ENCODE data around the gene PKDREJ.

Gene PKDREJ

DNA sequence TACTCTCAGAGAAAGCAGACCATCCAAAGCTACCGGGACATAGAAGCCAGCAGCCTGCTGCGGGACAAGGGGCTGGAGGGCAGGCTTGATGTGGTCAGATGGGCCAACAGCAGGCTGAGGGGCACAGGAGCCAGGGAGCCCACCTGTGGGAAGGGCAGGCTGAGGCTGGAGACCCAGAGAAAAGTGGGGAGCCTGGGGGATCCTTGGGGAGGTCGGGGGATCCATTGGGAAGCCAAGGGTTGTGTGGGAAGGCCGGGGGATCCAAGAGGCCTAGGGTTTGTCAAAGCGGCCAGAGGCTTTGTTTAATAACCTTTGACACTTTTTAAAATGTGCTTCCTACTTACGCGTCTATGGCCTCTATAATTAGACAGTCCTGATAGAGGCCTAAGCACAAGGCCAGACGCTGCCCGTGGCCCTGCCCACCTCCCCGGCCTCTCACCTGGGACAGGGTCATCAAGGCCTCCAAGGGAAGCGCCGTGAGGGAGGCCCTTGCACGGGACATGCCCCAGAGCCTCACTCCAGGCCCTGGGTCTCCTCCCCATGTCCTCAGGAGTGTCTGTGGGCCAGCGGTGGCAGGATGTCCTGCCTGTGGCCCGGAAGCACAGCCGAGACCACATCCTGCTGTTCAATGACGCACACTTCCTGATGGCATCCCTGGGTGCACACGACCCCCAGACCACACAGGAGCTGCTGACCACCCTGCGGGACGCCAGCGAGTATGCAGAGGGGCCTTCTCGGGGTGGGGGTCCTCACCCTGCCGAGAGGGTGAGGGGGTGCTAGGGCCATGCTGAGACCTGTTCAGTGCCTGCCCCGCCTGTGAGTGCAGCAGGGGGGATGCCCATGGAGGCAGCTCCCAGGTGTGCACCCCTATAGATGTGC lies 25.0 kb upstream of the PKDREJ start:
- Histone ChIP-seq H3K9ac (ENCODE audit: insufficient read length, low read depth) (no peak overlapping the region), H3K4me3 (ENCODE audit: insufficient read length, low read depth) (no peak overlapping the region), H3K4me1 (ENCODE audit: insufficient read depth, insufficient read length) (peaks cover 4% of the 10 kb centered on the region), H3K27me3 (ENCODE audit: insufficient read depth, insufficient read length) (no peaks in the 10 kb centered on the region), H3K36me3 (ENCODE audit: insufficient read depth, insufficient read length, low read length) (peaks cover 49% of the 10 kb centered on the region), H3K9me3 (ENCODE audit: insufficient read depth, low read length) (no peaks in the 10 kb centered on the region)
- no peak for TF ChIP-seq YY1 (IDR thresholded peaks at IDR 0.05; ENCODE audit: insufficient read depth, insufficient read length)
- TF ChIP-seq ZNF274 (IDR thresholded peaks at IDR 0.05; ENCODE audit: low read depth, low read length): no peak
- TF ChIP-seq SUZ12 (IDR thresholded peaks at IDR 0.05; ENCODE audit: extremely low read depth, insufficient read depth, insufficient read length): no peak
- DNase-seq (ENCODE audit: low read depth, low spot score): no peak

DNA sequence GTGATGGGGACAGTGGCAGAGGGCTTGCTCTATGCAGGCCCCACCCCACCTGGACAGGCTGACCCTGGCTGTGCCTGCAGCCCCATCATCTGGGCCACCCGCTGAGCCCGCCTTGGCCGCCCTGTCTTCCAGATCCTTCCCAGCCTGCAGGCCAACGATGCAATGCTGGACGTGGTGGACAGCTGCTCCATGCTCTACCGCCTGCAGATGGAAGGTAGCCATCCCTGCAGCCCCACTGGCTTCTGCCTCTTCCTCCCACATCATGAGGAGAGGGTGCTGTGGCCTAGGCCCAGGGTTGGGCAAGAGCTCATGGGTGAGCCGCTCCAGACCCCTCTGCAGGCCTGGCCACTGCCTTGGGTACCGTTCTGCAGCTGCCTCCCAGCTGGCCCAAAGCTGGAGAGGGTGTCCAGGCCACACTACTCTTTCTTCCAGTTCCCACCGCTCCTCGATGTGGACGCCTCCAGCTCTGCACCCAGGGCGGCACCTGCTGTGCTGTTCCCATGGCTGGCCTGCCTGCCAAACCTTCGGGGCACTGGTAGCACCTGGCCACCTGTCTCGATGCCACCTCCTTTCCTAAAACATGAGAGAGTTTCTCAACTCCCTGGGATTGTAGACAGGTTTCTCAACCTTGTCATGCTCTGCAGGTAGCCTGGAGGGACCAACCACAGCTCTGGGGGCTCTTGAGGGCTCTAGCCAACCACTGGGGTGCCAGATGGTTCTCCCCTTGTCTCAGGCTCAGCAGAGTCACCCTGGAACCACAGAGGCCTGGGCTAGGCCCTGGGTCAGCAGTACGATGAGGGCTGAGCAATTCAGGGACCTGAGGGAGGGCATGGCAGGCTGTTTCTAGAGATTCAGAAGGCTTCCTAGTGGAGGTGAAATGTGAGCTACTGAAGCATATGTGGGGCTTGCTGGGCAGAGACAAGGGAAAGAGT lies 24.1 kb upstream of the PKDREJ start:
- H3K9ac ChIP-seq (ENCODE audit: insufficient read length, low read depth): no peak overlapping the region
- H3K4me1 ChIP-seq (ENCODE audit: insufficient read depth, insufficient read length): peaks cover 2% of the 10 kb centered on the region
- no peaks in the 10 kb centered on the region for H3K9me3 ChIP-seq (ENCODE audit: insufficient read depth, low read length)
- H3K4me3 ChIP-seq (ENCODE audit: insufficient read length, low read depth): no peak overlapping the region
- DNase-seq (ENCODE audit: low read depth, low spot score): no peak
- H3K36me3 ChIP-seq (ENCODE audit: insufficient read depth, insufficient read length, low read length): peaks cover 46% of the 10 kb centered on the region
- no peak for TF ChIP-seq ZNF274 (IDR thresholded peaks at IDR 0.05; ENCODE audit: low read depth, low read length)
- no peak for TF ChIP-seq SUZ12 (IDR thresholded peaks at IDR 0.05; ENCODE audit: extremely low read depth, insufficient read depth, insufficient read length)
- no peak for TF ChIP-seq YY1 (IDR thresholded peaks at IDR 0.05; ENCODE audit: insufficient read depth, insufficient read length)
- no peaks in the 10 kb centered on the region for H3K27me3 ChIP-seq (ENCODE audit: insufficient read depth, insufficient read length)

DNA sequence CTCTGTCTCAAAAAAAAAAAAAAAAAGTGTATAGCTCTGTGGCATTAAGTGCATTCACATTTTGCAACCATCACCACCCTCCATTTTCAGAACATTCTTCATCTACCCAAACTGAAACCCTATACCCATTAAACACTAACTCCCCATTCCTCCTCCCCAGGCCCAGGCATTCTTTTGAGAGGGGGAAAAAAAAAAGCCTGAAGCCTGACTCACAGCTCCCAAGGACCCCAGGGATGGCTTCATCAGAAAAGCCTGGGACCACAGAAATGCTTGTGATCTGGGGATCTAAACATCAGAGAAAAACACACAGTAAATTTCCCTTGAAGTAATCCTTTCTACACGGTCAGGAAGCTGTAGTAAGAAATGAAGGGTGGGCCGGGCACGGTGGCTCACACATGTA lies 22.9 kb upstream of the PKDREJ start:
- DNase-seq (ENCODE audit: low read depth, low spot score): no peak
- Histone ChIP-seq H3K4me1 (ENCODE audit: insufficient read depth, insufficient read length) (peaks cover 2% of the 10 kb centered on the region), H3K9me3 (ENCODE audit: insufficient read depth, low read length) (no peaks in the 10 kb centered on the region), H3K27me3 (ENCODE audit: insufficient read depth, insufficient read length) (no peaks in the 10 kb centered on the region), H3K9ac (ENCODE audit: insufficient read length, low read depth) (no peak overlapping the region), H3K36me3 (ENCODE audit: insufficient read depth, insufficient read length, low read length) (peaks cover 53% of the 10 kb centered on the region), H3K4me3 (ENCODE audit: insufficient read length, low read depth) (no peak overlapping the region)
- no peak for TF ChIP-seq ZNF274 (IDR thresholded peaks at IDR 0.05; ENCODE audit: low read depth, low read length)
- TF ChIP-seq YY1 (IDR thresholded peaks at IDR 0.05; ENCODE audit: insufficient read depth, insufficient read length): no peak
- TF ChIP-seq SUZ12 (IDR thresholded peaks at IDR 0.05; ENCODE audit: extremely low read depth, insufficient read depth, insufficient read length): no peak

DNA sequence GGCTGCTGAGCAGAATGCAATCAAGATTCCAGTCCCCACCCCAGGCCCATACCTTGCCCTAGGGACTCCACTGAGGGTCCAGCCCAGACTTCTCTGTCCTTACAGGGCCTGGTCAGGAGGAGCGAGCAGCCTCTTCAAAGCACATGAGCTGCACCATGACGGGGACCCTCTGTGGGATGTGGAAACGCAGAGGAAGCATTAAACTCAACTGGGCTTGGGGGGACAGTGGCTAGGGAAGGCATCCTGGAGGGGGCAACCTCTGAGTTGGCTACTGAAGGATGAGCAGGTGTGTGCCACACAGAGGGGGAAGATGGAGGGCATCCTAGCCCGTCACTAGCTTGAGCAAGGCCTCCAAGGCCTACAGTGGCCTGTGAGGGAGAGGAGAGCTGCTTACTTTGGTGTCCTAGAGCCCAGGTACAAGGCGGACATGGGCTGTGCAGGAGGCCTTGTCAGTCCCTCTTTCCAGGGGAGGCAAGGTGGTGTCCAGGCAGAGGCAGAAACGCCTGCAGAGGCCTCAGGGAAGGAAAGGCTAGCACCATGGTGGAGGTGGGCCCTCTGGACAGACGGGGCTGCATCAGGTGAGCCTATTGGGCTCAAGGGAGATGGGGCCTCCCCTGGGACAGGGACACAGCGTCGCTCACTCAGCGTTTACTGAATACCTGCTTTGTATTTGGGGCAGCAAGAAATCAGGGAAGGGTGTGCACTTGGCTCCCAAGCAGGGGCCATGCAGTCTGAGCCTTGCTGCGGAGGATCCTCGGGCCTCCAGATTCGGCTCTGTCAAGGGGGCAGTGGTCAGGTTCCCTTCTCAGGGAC lies 18.9 kb upstream of the PKDREJ start:
- H3K36me3 ChIP-seq (ENCODE audit: insufficient read depth, insufficient read length, low read length): peaks cover 75% of the 10 kb centered on the region

DNA sequence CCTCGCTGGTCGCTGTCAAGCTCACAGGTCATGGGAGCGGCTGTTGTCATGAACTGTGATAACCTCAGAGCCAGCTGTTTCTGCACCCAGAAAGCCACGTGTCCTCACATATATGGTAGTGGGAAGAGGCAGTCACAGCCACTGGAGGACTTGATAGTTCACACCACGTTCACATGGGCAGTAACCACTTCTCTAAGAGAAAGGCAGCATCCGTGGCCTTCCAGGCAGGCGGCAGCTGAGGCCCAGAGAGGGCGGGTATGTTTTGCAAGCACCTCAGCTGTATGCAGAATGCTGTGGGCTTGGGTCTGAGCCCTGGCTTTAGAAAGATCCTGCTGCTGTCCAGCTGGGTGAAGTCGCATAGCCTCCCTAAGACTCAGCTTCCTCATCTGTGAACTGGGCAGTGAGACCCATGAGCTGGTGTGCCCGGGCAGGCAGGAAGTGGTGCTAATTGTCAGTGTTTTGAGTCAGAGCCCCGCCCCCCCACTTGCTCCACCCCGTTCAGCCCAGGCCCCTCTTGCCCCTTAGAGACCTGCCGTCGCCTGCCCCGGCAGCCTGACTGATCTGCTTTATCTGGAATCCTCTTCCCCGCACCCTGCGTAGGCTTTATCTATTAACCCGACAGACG lies 18.0 kb upstream of the PKDREJ start:
- Histone ChIP-seq H3K36me3 (ENCODE audit: insufficient read depth, insufficient read length, low read length) (peaks cover 73% of the 10 kb centered on the region), H3K9me3 (ENCODE audit: insufficient read depth, low read length) (no peaks in the 10 kb centered on the region)
- DNase-seq (ENCODE audit: low read depth, low spot score): no peak

More for the DNA sequence above, 18.9 kb upstream of the PKDREJ start:
- DNase-seq (ENCODE audit: low read depth, low spot score): no peak
- no peak overlapping the region for H3K9ac ChIP-seq (ENCODE audit: insufficient read length, low read depth)
- no peaks in the 10 kb centered on the region for H3K4me1 ChIP-seq (ENCODE audit: insufficient read depth, insufficient read length)
- H3K4me3 ChIP-seq (ENCODE audit: insufficient read length, low read depth): no peak overlapping the region
- no peaks in the 10 kb centered on the region for H3K27me3 ChIP-seq (ENCODE audit: insufficient read depth, insufficient read length)
- TF ChIP-seq YY1 (IDR thresholded peaks at IDR 0.05; ENCODE audit: insufficient read depth, insufficient read length) (no peak), ZNF274 (IDR thresholded peaks at IDR 0.05; ENCODE audit: low read depth, low read length) (no peak)
- no peaks in the 10 kb centered on the region for H3K9me3 ChIP-seq (ENCODE audit: insufficient read depth, low read length)

DNA sequence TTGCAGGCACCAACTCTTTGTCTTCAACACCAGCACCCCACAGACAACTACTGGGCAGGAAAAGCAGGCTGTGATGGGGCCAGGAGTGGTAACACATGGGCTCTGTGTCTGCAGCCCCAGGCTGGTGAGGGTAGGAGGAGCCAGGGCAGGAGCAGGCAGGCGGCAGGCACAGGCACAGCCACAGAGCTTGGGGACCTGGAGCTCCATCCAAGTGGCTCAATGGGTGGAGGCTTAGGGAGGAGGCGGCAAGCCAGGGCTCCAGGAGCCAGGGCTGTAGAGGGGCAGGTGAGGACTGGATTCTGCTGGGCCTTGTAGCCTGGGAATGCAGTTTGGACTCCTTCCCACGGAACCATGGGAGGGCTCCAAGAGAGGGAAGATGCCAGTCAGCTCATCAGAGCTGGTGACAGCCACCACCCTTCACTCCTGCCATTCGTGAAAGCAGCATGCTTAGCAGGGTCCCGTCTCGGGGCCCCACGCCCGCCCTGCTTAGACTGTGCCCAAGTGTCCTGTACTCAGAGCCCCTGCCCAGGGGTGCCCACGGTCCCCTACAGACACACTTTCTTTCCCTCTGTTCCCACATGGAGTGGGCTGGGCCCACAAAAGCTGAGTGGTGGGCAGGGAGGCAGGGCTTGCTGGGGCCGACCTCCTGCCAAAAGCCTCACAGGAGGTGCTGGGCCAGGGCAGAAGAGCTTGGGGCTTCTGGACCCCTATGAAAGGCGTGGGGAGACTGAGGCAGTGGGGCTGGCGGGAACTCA lies 17.1 kb upstream of the PKDREJ start:
- Histone ChIP-seq H3K4me1 (ENCODE audit: insufficient read depth, insufficient read length) (no peaks in the 10 kb centered on the region), H3K9ac (ENCODE audit: insufficient read length, low read depth) (no peak overlapping the region), H3K27me3 (ENCODE audit: insufficient read depth, insufficient read length) (no peaks in the 10 kb centered on the region), H3K36me3 (ENCODE audit: insufficient read depth, insufficient read length, low read length) (peaks cover 81% of the 10 kb centered on the region), H3K4me3 (ENCODE audit: insufficient read length, low read depth) (no peak overlapping the region), H3K9me3 (ENCODE audit: insufficient read depth, low read length) (peaks cover 6% of the 10 kb centered on the region; the same call in 1 of the 2 replicates)
- no peak for DNase-seq (ENCODE audit: low read depth, low spot score)
- TF ChIP-seq SUZ12 (IDR thresholded peaks at IDR 0.05; ENCODE audit: extremely low read depth, insufficient read depth, insufficient read length) (no peak), YY1 (IDR thresholded peaks at IDR 0.05; ENCODE audit: insufficient read depth, insufficient read length) (no peak)

More for the DNA sequence above, 18.0 kb upstream of the PKDREJ start:
- Histone ChIP-seq H3K4me3 (ENCODE audit: insufficient read length, low read depth) (no peak overlapping the region), H3K27me3 (ENCODE audit: insufficient read depth, insufficient read length) (no peaks in the 10 kb centered on the region), H3K9ac (ENCODE audit: insufficient read length, low read depth) (no peak overlapping the region), H3K4me1 (ENCODE audit: insufficient read depth, insufficient read length) (no peaks in the 10 kb centered on the region)
- no peak for TF ChIP-seq YY1 (IDR thresholded peaks at IDR 0.05; ENCODE audit: insufficient read depth, insufficient read length)
